ENCODE data around the gene UST. TPM values are rescaled to one million over a fixed set of nuclear protein-coding genes. Genes with fewer than 3 reads are reported as not detected.

The UST gene
- total RNA-seq, 2 experiments from 2014 or later, result 1.4 to 4.1 TPM

DNA sequence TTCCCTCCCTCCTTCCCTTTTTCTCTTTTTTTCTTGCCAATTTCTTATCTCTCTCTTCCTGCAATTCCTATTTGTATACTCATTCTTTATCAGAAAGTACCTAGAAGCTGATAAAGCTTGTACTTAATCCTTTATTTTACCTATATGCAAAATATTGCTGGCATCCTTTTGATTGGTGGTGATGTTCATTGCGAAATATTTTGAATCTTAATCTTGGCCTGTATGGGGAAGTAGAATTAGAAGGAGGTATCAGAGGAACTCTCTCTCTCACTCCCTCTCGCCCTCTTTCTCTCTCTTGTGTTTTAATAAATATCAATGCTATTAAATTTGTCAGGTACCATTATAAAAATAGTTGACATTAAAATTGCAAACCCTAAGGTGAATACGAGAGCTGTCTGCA, 52.8 kb downstream of the UST start:
- Histone ChIP-seq H4K20me1 (ENCODE audit: insufficient read depth, low read length) (no peaks in the 10 kb centered on the region), H3K4me2 (ENCODE audit: low read length) (no peak overlapping the region), H3K36me3 (ENCODE audit: insufficient read depth, low read length) (no peaks in the 10 kb centered on the region), H2AFZ (ENCODE audit: low read length) (no peak overlapping the region), H3K9me3 (ENCODE audit: low read length) (no peaks in the 10 kb centered on the region), H3K4me3 (ENCODE audit: low read depth, low read length, poor library complexity, severe bottlenecking) (no peak overlapping the region), H3K27ac (ENCODE audit: low read depth, low read length, poor library complexity, severe bottlenecking) (no peak overlapping the region), H3K9me2 (ENCODE audit: insufficient read depth, low read length) (0 out of 2 replicates have a peak, but pooled peaks cover 3% of the 10 kb centered on the region), H3K4me1 (ENCODE audit: insufficient read depth, low read length, poor library complexity, severe bottlenecking) (no peaks in the 10 kb centered on the region), H3K79me2 (ENCODE audit: insufficient read depth, low read depth, low read length) (no peaks in the 10 kb centered on the region)
- TF ChIP-seq EZH2phosphoT487 (IDR thresholded peaks at IDR 0.05; ENCODE audit: borderline replicate concordance, low read depth, low read length) (no peak), CTCF (conservative IDR thresholded peaks at IDR 0.05; ENCODE audit: low read length) (no peak)
- intact Hi-C loops (cut with micrococcal nuclease; ENCODE audit: unreplicated experiment), result no loop called here
- BruUV-seq (replicated peaks), result no TSS peak
- POLR2A ChIA-PET, result interaction anchor here (0.6 kb wide), 1 partner anchor 111 kb away, joined by 3 read pairs; no protein-coding TSS in a partner anchor
- no peak for DNase-seq (ENCODE audit: low spot score)
- CTCF ChIA-PET (ENCODE audit: unreplicated experiment), result no interaction called here

DNA sequence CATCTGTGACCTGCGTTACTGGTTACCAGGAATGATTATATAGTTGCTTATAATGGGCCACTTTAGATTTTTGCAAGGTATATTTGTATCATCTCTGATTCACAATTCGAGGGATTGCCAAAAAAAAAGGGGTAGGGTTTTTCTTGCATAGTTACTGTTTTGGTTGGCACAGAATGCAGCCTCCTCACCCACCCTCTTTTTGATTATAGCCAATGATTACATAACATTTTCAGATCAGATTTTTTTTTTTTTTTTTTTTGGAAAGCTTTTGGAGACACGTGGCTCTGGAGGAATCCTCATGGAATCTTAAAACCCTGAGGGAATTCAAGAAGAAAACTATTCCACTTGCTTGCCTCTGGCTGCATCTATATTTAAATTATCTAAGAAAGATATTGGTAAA, 53.7 kb downstream of the UST start:
- ChIA-PET CTCF (ENCODE audit: unreplicated experiment) (no interaction called here), POLR2A (interaction anchor here (1.1 kb wide), 1 partner anchor 30 kb away, joined by 3 read pairs; no protein-coding TSS in a partner anchor)
- no peaks in the 10 kb centered on the region for H3K9me3 ChIP-seq (ENCODE audit: low read length)
- H3K36me3 ChIP-seq (ENCODE audit: insufficient read depth, low read length), result no peaks in the 10 kb centered on the region
- TF ChIP-seq CTCF (conservative IDR thresholded peaks at IDR 0.05; ENCODE audit: low read length) (no peak), EZH2phosphoT487 (IDR thresholded peaks at IDR 0.05; ENCODE audit: borderline replicate concordance, low read depth, low read length) (no peak)
- H3K4me1 ChIP-seq (ENCODE audit: insufficient read depth, low read length, poor library complexity, severe bottlenecking), result no peaks in the 10 kb centered on the region
- H3K9me2 ChIP-seq (ENCODE audit: insufficient read depth, low read length), result 0 out of 2 replicates have a peak, but pooled peaks cover 3% of the 10 kb centered on the region
- no peak for DNase-seq (ENCODE audit: low spot score)
- no peak overlapping the region for H2AFZ ChIP-seq (ENCODE audit: low read length)
- intact Hi-C loops (cut with micrococcal nuclease; ENCODE audit: unreplicated experiment), result no loop called here
- H3K4me2 ChIP-seq (ENCODE audit: low read length), result no peak overlapping the region
- no peak overlapping the region for H3K27ac ChIP-seq (ENCODE audit: low read depth, low read length, poor library complexity, severe bottlenecking)
- BruUV-seq (replicated peaks), result no TSS peak
- no peaks in the 10 kb centered on the region for H3K79me2 ChIP-seq (ENCODE audit: insufficient read depth, low read depth, low read length)
- H3K4me3 ChIP-seq (ENCODE audit: low read depth, low read length, poor library complexity, severe bottlenecking), result no peak overlapping the region
- no peaks in the 10 kb centered on the region for H4K20me1 ChIP-seq (ENCODE audit: insufficient read depth, low read length)

DNA sequence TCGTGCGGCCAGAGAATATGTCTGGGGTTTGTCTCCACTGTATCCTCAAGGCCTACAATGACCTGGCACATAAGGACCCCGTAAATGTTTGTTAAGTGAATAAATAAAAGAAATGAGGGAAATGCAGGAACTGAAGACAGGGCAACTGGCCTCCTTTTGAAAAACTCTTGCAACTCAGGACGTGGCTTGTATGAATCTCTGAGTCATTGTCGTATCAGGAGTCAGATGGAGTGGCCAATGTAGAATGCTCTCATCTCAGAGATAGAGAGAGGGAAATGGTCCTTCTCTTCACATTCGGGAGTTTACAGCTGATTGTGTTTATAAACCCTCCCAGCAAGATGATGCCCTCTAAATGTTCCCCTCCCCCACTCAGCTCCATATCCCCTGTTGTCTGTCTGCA, 57.1 kb downstream of the UST start:
- Histone ChIP-seq H3K4me3 (ENCODE audit: low read depth, low read length, poor library complexity, severe bottlenecking) (no peak overlapping the region), H3K4me1 (ENCODE audit: insufficient read depth, low read length, poor library complexity, severe bottlenecking) (no peaks in the 10 kb centered on the region), H3K36me3 (ENCODE audit: insufficient read depth, low read length) (no peaks in the 10 kb centered on the region), H3K4me2 (ENCODE audit: low read length) (no peak overlapping the region), H4K20me1 (ENCODE audit: insufficient read depth, low read length) (no peaks in the 10 kb centered on the region), H3K79me2 (ENCODE audit: insufficient read depth, low read depth, low read length) (no peaks in the 10 kb centered on the region), H2AFZ (ENCODE audit: low read length) (no peak overlapping the region), H3K9me3 (ENCODE audit: low read length) (no peaks in the 10 kb centered on the region), H3K9me2 (ENCODE audit: insufficient read depth, low read length) (0 out of 2 replicates have a peak, but pooled peaks cover 3% of the 10 kb centered on the region), H3K27ac (ENCODE audit: low read depth, low read length, poor library complexity, severe bottlenecking) (no peak overlapping the region)
- intact Hi-C loops (cut with micrococcal nuclease; ENCODE audit: unreplicated experiment), result no loop called here
- no peak for TF ChIP-seq CTCF (conservative IDR thresholded peaks at IDR 0.05; ENCODE audit: low read length)
- no peak for TF ChIP-seq EZH2phosphoT487 (IDR thresholded peaks at IDR 0.05; ENCODE audit: borderline replicate concordance, low read depth, low read length)
- POLR2A ChIA-PET, result interaction anchor here (0.6 kb wide), 1 partner anchor 78 kb away, joined by 3 read pairs; no protein-coding TSS in a partner anchor
- no peak for DNase-seq (ENCODE audit: low spot score)
- CTCF ChIA-PET (ENCODE audit: unreplicated experiment), result interaction anchor here (0.6 kb wide), 1 partner anchor 514 kb away, joined by 3 read pairs; no protein-coding TSS in a partner anchor
- BruUV-seq (replicated peaks), result no TSS peak

Measured in OCI-LY7 (cell line).